Spleen (tissue), 11 donors: ENCODE data around the gene KCNG2. TPM values are rescaled to one million over a fixed set of nuclear protein-coding genes. Genes with fewer than 3 reads are reported as not detected.

Source experiments
- DNase-seq: peaks from one replicate; pipeline ENCODE4 v3.0.0-alpha.2; 2020
- H3K27ac ChIP-seq, 8 donors: fragments of 200-600 bp; sonication (generic) in 7 of 8; 1 replicate in 4 of 8; 2 replicates in 4 of 8; pipeline versions ENCODE4 v1.5.0 to v1.8.0; 2016 to 2021; ENCODE audit warnings: inconsistent platforms in 4 of 8, mild to moderate bottlenecking in 4 of 8, moderate library complexity in 1 of 8
- H3K27me3 ChIP-seq, 7 donors: fragments of 200-600 bp; sonication (generic) in 6 of 7; replicated peaks in 1 of 7; 1 replicate in 4 of 7; 2 replicates in 3 of 7; pipeline versions ENCODE4 v1.5.0 to v1.8.0; 2016 to 2021; ENCODE audit warnings: inconsistent platforms in 3 of 7, mild to moderate bottlenecking in 1 of 7
- H3K36me3 ChIP-seq, 6 donors: fragments of 200-600 bp; sonication (generic) in 5 of 6; 1 replicate in 4 of 6; 2 replicates in 2 of 6; pipeline versions ENCODE4 v1.5.0 to v1.8.0; 2016 to 2021; ENCODE audit warnings: inconsistent platforms in 2 of 6
- H3K4me1 ChIP-seq, 6 donors: fragments of 200-600 bp; sonication (generic) in 5 of 6; 1 replicate in 3 of 6; 2 replicates in 3 of 6; pipeline versions ENCODE4 v1.5.0 to v1.8.0; 2016 to 2021; ENCODE audit warnings: inconsistent platforms in 3 of 6
- H3K4me3 ChIP-seq, 8 donors: fragments of 200-600 bp; sonication (generic) in 7 of 8; 1 replicate in 4 of 8; 2 replicates in 4 of 8; pipeline versions ENCODE4 v1.5.0 to v1.8.0; 2016 to 2021; ENCODE audit warnings: inconsistent platforms in 4 of 8, mild to moderate bottlenecking in 4 of 8, moderate library complexity in 2 of 8
- H3K9me3 ChIP-seq, 8 donors: fragments of 200-600 bp; sonication (generic) in 7 of 8; 1 replicate in 4 of 8; 2 replicates in 4 of 8; pipeline versions ENCODE4 v1.5.0 to v1.8.0; 2016 to 2021; ENCODE audit warnings: inconsistent platforms in 4 of 8
- POLR2A ChIP-seq, 3 donors: fragments of 450-650 bp; IDR thresholded peaks; one replicate each; pipeline ENCODE4 v1.5.1; 2017; ENCODE audit warnings: antibody characterized with exemption in 3 of 3, mild to moderate bottlenecking in 1 of 3
- POLR2AphosphoS5 ChIP-seq, 3 donors: sonication (generic); formaldehyde crosslinking; IDR thresholded peaks; one replicate each; pipeline ENCODE4 v1.5.1; 2017; ENCODE audit warnings: antibody characterized with exemption in 3 of 3
- WGBS, 5 donors: extraction: QIAGEN DNeasy Blood & Tissue Kit in 3 of 5; methylation state at CpG; one replicate each; pipeline versions ENCODE4 v1.1.5 to v1.1.7; 2013 to 2018; 5-methylcytosine and 5-hydroxymethylcytosine counted together
- intact Hi-C: fragments of 100-400 bp; cut with DNase I; formaldehyde crosslinking; loops from one replicate; pipeline ENCODE4 v1.15.0; 2023; ENCODE audit warnings: low total_unique reads
- polyA plus RNA-seq, 3 donors: library from polyadenylated mRNA; stranded (reverse); fragments of 200-250 nt; gene quantifications; one replicate each; pipeline ENCODE4 v1.2.1, GENCODE V29; 2013
- total RNA-seq, 7 donors: library from RNA; depleted of rRNA in 3 of 7; stranded (reverse); fragments of >200 nt in 3 of 7; fragmentation: NEBNext Ultra II Directional in 4 of 7; extraction: Animal tissue kit (Norgen Biotek cat#: 25700) in 4 of 7; gene quantifications; one replicate each; pipeline versions ENCODE4 v1.1.0 to v1.2.1, GENCODE V29; 2016 to 2021
- TF ChIP-seq, protein P1 (sequence below), 11 experiments: fragments of 200-600 bp in 7 of 11; fragments of 450-650 bp in 4 of 11; sonication (generic) in 4 of 11; IDR thresholded peaks in 8 of 11; conservative IDR thresholded peaks in 3 of 11; 1 replicate in 7 of 11; 2 replicates in 4 of 11; pipeline versions ENCODE4 v1.4.0 to v1.8.0; 2016 to 2021; ENCODE audit warnings: antibody characterized with exemption in 11 of 11, inconsistent platforms in 4 of 11, mild to moderate bottlenecking in 1 of 11
- donor health status: healthy with polysubstance abuse.
- donor health status: DM: no; HTN: no; CAD: no; lungs with moderate emphysema.
- donor health status: DM: no; HTN: no; CAD: no.
- donor health status: Bipolar disorder and iron deficiency.
- donor health status: healthy.
- donor health status: DM: no; HTN: no; CAD: no.
- donor health status: DM: yes; HTN: yes; CAD: no.

KCNG2 gene
- total and polyA plus RNA-seq, 10 donors, result 0.15 to 3.2 (median 0.38) TPM; not detected in 1

GRCh38 chr18:79878741-79879378 is 81.1 kb downstream of the KCNG2 start:
- H3K27ac ChIP-seq, result no peak overlapping the region
- H3K27me3 ChIP-seq, result peaks cover 0 to 23% (median 0%) of the 10 kb centered on the region in 7 donors
- 82 to 93% (median 88%) methylated on average over 19 to 20 of the region's 20 CpGs for WGBS, 5 donors
- intact Hi-C loops, result no loop called here
- TF ChIP-seq, protein P1, sequence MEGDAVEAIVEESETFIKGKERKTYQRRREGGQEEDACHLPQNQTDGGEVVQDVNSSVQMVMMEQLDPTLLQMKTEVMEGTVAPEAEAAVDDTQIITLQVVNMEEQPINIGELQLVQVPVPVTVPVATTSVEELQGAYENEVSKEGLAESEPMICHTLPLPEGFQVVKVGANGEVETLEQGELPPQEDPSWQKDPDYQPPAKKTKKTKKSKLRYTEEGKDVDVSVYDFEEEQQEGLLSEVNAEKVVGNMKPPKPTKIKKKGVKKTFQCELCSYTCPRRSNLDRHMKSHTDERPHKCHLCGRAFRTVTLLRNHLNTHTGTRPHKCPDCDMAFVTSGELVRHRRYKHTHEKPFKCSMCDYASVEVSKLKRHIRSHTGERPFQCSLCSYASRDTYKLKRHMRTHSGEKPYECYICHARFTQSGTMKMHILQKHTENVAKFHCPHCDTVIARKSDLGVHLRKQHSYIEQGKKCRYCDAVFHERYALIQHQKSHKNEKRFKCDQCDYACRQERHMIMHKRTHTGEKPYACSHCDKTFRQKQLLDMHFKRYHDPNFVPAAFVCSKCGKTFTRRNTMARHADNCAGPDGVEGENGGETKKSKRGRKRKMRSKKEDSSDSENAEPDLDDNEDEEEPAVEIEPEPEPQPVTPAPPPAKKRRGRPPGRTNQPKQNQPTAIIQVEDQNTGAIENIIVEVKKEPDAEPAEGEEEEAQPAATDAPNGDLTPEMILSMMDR (IDR thresholded peaks at IDR 0.05 in 8 of 11, conservative IDR thresholded peaks at IDR 0.05 in 3 of 11), result no peak
- TF ChIP-seq POLR2A (IDR thresholded peaks at IDR 0.05) (no peak), POLR2AphosphoS5 (IDR thresholded peaks at IDR 0.05) (no peak)
- DNase-seq, result peak; percentile 41
- no peak overlapping the region for H3K4me3 ChIP-seq
- H3K36me3 ChIP-seq, result no peaks in the 10 kb centered on the region
- H3K9me3 ChIP-seq, result peaks cover 0 to 20% (median 4%) of the 10 kb centered on the region in 8 donors
- H3K4me1 ChIP-seq, result no peaks in the 10 kb centered on the region

DNA sequence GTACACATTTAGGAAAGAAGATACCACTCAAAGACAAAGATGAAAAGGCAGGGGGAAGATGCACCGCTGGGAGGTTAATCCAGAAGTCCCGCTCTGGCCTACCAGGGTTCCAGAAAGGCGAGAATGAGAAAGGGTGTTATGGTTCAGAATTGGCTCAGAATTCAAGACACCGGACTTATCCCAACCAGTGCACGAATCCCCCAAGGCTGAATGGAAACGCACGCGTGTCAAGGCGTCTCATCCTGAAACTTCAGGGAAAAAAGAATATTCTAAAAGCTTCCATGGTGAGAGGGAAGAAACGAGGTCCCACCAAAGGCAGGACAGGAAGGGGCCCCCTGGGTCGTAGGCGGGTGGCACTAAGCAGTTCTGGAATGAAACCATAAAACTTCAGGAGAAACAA is 81.8 kb downstream of the KCNG2 start:
- Histone ChIP-seq H3K4me1 (no peaks in the 10 kb centered on the region), H3K36me3 (no peaks in the 10 kb centered on the region), H3K9me3 (peaks cover 0 to 20% (median 4%) of the 10 kb centered on the region in 8 donors), H3K4me3 (no peak overlapping the region), H3K27me3 (peaks cover 0 to 21% (median 0%) of the 10 kb centered on the region in 7 donors), H3K27ac (no peak overlapping the region)
- DNase-seq, result peak; percentile 13
- intact Hi-C loops, result no loop called here
- WGBS, 5 donors, result 87 to 92% (median 90%) methylated on average over 12 of the region's 12 CpGs
- TF ChIP-seq POLR2A (IDR thresholded peaks at IDR 0.05), result no peak
- TF ChIP-seq POLR2AphosphoS5 (IDR thresholded peaks at IDR 0.05), result no peak
- TF ChIP-seq, protein P1 (IDR thresholded peaks at IDR 0.05 in 8 of 11, conservative IDR thresholded peaks at IDR 0.05 in 3 of 11), result no peak

DNA sequence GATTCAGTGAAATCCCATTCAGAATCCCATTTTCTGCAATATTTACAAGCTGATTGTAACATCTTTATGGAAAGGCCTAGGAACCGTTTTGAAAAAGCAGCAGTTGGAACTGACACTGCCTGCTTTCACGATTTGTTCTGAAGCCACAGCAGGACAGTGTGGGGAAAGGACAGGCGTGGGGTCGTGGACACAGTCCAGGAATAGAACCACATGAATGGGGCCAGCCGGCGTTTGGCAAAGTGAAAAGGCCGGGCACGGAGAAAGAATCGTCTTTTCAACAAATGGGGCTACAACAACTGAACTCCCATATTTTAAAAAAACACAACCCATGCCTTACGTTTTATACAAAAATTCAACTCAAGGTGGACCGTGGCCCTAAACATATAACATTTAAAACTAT is 84.0 kb downstream of the KCNG2 start:
- DNase-seq, result peak; percentile 32
- peaks cover 0 to 20% (median 4%) of the 10 kb centered on the region in 8 donors for H3K9me3 ChIP-seq
- TF ChIP-seq POLR2A (IDR thresholded peaks at IDR 0.05), result no peak
- TF ChIP-seq, protein P1 (IDR thresholded peaks at IDR 0.05 in 8 of 11, conservative IDR thresholded peaks at IDR 0.05 in 3 of 11), result no peak
- no peak for TF ChIP-seq POLR2AphosphoS5 (IDR thresholded peaks at IDR 0.05)
- H3K4me1 ChIP-seq, result no peaks in the 10 kb centered on the region
- H3K36me3 ChIP-seq, result no peaks in the 10 kb centered on the region
- H3K27ac ChIP-seq, result no peak overlapping the region
- intact Hi-C loops, result no loop called here
- peaks cover 0 to 1% (median 0%) of the 10 kb centered on the region in 7 donors for H3K27me3 ChIP-seq
- H3K4me3 ChIP-seq, result no peak overlapping the region
- WGBS, 5 donors, result 86 to 90% (median 90%) methylated on average over 11 of the region's 11 CpGs

GRCh38 chr18:79882522-79883241 is 84.9 kb downstream of the KCNG2 start:
- intact Hi-C loops, result no loop called here
- 96 to 98% (median 96%) methylated on average over 61 to 68 of the region's 68 CpGs for whole genome bisulfite sequencing, 5 donors

More at GRCh38 chr18:79882522-79883241, 84.9 kb downstream of the KCNG2 start:
- no peaks in the 10 kb centered on the region for H3K27me3 ChIP-seq
- H3K4me1 ChIP-seq, result no peaks in the 10 kb centered on the region
- TF ChIP-seq POLR2A (IDR thresholded peaks at IDR 0.05) (no peak), POLR2AphosphoS5 (IDR thresholded peaks at IDR 0.05) (no peak)
- TF ChIP-seq, protein P1 (IDR thresholded peaks at IDR 0.05 in 8 of 11, conservative IDR thresholded peaks at IDR 0.05 in 3 of 11), result no peak
- DNase-seq, result peak; percentile 60
- no peak overlapping the region for H3K27ac ChIP-seq
- H3K36me3 ChIP-seq, result no peaks in the 10 kb centered on the region
- no peak overlapping the region for H3K4me3 ChIP-seq
- H3K9me3 ChIP-seq, result peaks cover 0 to 28% (median 11%) of the 10 kb centered on the region in 8 donors
